Measurements from ENCODE around the gene SMG7.
A peak's percentile ranks its signal among the peaks of the same experiment; 100 is the strongest.

SMG7 gene

DNA sequence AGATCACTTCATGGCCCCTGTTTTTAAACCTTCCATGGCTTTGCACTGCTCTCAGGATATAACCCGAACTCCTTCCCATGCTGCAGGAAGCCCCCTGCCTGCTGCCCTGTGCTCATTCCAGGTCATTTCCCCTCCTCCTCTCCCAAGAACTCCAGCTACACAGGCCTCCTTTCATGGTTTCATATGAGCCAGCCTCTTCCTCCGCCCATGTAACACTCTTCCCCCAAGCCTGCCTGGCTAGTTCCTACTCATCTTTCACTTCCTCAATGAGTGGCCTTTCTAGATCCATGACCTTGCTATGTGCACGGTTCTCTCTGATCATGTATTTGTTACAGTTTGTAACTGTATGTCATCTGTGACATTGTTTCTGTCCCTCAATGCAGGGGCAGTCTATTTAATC lies 121.1 kb downstream of the SMG7 start:
- in situ Hi-C loops (cut with HindIII; ENCODE audit: low pct_ligation_motif_present, low sequenced_read_pairs) = no loop called here
- no peaks in the 10 kb centered on the region for H3K27me3 ChIP-seq (replicated peaks)
- H3K27ac ChIP-seq = no peak overlapping the region
- H3K36me3 ChIP-seq (replicated peaks) = no peaks in the 10 kb centered on the region
- TF ChIP-seq, protein P1, sequence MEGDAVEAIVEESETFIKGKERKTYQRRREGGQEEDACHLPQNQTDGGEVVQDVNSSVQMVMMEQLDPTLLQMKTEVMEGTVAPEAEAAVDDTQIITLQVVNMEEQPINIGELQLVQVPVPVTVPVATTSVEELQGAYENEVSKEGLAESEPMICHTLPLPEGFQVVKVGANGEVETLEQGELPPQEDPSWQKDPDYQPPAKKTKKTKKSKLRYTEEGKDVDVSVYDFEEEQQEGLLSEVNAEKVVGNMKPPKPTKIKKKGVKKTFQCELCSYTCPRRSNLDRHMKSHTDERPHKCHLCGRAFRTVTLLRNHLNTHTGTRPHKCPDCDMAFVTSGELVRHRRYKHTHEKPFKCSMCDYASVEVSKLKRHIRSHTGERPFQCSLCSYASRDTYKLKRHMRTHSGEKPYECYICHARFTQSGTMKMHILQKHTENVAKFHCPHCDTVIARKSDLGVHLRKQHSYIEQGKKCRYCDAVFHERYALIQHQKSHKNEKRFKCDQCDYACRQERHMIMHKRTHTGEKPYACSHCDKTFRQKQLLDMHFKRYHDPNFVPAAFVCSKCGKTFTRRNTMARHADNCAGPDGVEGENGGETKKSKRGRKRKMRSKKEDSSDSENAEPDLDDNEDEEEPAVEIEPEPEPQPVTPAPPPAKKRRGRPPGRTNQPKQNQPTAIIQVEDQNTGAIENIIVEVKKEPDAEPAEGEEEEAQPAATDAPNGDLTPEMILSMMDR (IDR thresholded peaks at IDR 0.05; ENCODE audit: low read depth, low read length, missing control alignments) = no peak
- DNase-seq = no peak
- H3K4me3 ChIP-seq (ENCODE audit: low read depth, low read length) = no peak overlapping the region

DNA sequence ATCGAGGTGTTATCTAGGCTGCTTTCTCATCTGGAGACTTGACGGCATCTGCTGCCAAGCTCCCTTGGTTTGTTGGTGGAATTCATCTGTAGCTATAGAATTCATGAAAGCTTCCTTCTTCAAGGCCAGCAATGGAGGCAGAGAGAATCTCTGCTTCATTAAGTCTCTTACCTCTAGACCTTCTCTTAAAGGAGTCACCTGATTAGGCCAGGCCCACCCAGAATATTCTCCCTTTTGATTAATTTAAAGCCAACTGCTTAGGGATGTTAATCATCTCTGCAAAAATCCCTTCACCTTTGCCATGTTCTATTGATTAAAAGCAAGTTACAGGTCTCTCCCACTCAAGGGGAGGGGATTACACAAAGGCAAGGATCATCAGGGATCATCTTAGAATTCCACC lies 123.2 kb downstream of the SMG7 start:
- H3K4me3 ChIP-seq (ENCODE audit: low read depth, low read length) = no peak overlapping the region
- in situ Hi-C loops (cut with HindIII; ENCODE audit: low pct_ligation_motif_present, low sequenced_read_pairs) = no loop called here
- TF ChIP-seq, protein P1 (IDR thresholded peaks at IDR 0.05; ENCODE audit: low read depth, low read length, missing control alignments) = no peak
- DNase-seq = no peak
- H3K27ac ChIP-seq = no peak overlapping the region
- H3K27me3 ChIP-seq (replicated peaks) = no peaks in the 10 kb centered on the region
- no peaks in the 10 kb centered on the region for H3K36me3 ChIP-seq (replicated peaks)

DNA sequence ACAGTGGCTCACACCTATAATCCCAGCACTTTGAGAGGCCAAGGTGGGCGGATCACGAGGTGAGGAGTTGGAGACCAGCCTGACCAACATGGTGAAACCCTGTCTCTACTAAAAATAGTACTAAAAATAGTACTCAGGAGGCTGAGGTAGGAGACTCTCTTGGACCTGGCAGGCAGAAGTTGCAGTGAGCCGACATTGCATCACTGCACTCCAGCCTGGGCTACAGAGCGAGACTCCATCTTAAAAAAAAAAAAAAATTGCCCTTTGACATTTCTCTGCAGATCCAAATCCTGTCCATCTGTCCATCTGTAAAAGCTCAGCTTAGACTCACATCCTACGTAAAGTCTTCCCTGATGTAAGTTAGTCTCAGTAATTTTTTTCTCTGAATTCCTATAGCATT lies 124.2 kb downstream of the SMG7 start:
- no peak for DNase-seq
- Histone ChIP-seq H3K4me3 (ENCODE audit: low read depth, low read length) (no peak overlapping the region), H3K36me3 (replicated peaks) (no peaks in the 10 kb centered on the region), H3K27me3 (replicated peaks) (no peaks in the 10 kb centered on the region), H3K27ac (no peak overlapping the region)
- TF ChIP-seq, protein P1 (IDR thresholded peaks at IDR 0.05; ENCODE audit: low read depth, low read length, missing control alignments) = no peak
- in situ Hi-C loops (cut with HindIII; ENCODE audit: low pct_ligation_motif_present, low sequenced_read_pairs) = no loop called here

DNA sequence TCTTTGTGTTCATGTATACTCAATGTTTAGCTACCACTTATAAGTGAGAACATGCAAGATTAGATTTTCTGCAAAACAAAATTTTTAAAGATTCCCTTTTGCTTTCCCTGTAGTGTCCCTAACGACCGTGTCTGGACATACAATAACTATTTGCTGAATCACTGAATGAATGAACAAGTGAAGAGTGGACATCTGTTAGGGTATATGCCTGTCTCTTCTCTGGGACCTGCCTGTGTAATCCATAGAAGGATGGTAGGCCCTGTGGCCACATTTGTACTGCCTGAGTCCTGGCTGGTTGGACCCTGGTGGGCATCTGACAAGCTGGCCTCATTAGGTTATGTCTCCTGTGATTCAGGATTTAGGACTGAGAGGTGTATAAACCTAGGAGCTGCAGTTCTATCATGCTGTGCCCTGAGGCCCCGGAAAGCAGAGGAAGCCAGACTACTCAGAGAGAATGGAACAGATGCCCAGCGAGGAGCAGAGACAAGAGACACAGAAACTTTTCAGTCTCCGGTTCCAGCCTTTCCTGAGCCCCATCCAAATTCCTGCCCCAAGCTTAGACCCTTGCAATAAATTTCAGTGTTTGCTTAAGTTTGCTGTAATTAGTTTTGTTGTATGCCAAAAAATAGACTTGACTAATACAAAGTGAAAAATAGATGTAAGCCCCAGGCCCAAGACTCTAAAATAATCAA lies 125.5 kb downstream of the SMG7 start:
- no peak for DNase-seq
- Histone ChIP-seq H3K27me3 (replicated peaks) (no peaks in the 10 kb centered on the region), H3K36me3 (replicated peaks) (no peaks in the 10 kb centered on the region), H3K27ac (no peak overlapping the region), H3K4me3 (ENCODE audit: low read depth, low read length) (no peak overlapping the region)
- TF ChIP-seq, protein P1 (IDR thresholded peaks at IDR 0.05; ENCODE audit: low read depth, low read length, missing control alignments) = no peak
- in situ Hi-C loops (cut with HindIII; ENCODE audit: low pct_ligation_motif_present, low sequenced_read_pairs) = no loop called here

DNA sequence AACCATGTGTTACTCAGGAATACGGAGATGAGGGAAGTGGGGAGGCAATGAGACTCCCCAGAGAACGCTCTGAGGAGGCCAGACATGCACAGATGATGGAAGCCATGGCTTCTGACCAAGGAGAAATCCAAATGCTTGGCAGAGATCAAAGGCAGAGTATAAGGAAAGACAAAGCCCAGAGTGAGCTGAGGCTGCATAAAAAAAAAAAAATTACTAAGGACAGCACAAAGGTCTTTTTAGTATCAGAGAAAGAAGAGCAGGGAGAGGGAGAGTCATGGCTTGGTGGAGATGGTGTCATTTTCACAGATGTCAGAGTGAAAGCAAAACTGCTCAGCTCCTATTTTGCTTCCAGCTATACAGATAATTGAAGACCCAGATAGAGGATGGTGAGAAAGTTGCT lies 126.1 kb downstream of the SMG7 start:
- in situ Hi-C loops (cut with HindIII; ENCODE audit: low pct_ligation_motif_present, low sequenced_read_pairs) = no loop called here
- Histone ChIP-seq H3K36me3 (replicated peaks) (no peaks in the 10 kb centered on the region), H3K27ac (no peak overlapping the region), H3K27me3 (replicated peaks) (no peaks in the 10 kb centered on the region), H3K4me3 (ENCODE audit: low read depth, low read length) (no peak overlapping the region)
- TF ChIP-seq, protein P1 (IDR thresholded peaks at IDR 0.05; ENCODE audit: low read depth, low read length, missing control alignments) = no peak
- no peak for DNase-seq

DNA sequence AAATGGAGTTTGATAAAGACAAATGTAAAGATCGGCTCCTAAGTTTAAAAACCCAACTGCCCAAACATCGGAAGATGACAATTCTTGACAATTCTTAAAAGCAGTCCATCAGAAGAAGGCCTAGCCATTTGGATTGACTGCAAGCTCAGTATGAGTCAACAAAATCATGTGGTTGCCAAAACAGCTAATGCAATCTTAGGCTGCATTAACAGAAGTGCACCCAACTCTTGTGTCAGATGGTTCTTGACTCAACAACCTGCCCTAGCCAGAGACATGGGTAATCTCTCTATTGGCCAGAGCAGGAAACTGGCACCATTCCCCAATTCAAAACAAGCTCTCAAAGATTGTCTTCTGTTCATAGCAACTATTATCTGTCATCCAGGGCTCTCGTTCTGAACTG lies 127.8 kb downstream of the SMG7 start:
- in situ Hi-C loops (cut with HindIII; ENCODE audit: low pct_ligation_motif_present, low sequenced_read_pairs) = no loop called here
- peak; percentile 84 for DNase-seq
- H3K4me3 ChIP-seq (ENCODE audit: low read depth, low read length) = no peak overlapping the region
- no peak overlapping the region for H3K27ac ChIP-seq
- TF ChIP-seq, protein P1 (IDR thresholded peaks at IDR 0.05; ENCODE audit: low read depth, low read length, missing control alignments) = no peak
- no peaks in the 10 kb centered on the region for H3K36me3 ChIP-seq (replicated peaks)
- no peaks in the 10 kb centered on the region for H3K27me3 ChIP-seq (replicated peaks)

Measured in brain microvascular endothelial cell (primary cell).